ENCODE measurements around the gene LCNL1. TPM values are rescaled to one million over a fixed set of nuclear protein-coding genes. Genes with fewer than 3 reads are reported as not detected.

The LCNL1 gene
- total RNA-seq, 2 donors from 2014 or later, result 1.4 to 2.2 TPM

GRCh38 chr9:137009217-137009616 lies 26.4 kb downstream of the LCNL1 start:
- Mint-ChIP-seq H3K9me3 (peaks cover 19% of the 10 kb centered on the region), H3K27me3 (ENCODE audit: insufficient read depth) (peaks cover 3% of the 10 kb centered on the region), H3K4me1 (no peaks in the 10 kb centered on the region), H3K27ac (no peak overlapping the region), H3K4me3 (no peak overlapping the region), H3K36me3 (ENCODE audit: low read depth) (no peaks in the 10 kb centered on the region)
- Histone ChIP-seq H3K36me3 (ENCODE audit: control insufficient read depth, insufficient read depth, low read length) (no peaks in the 10 kb centered on the region), H3K27me3 (ENCODE audit: control insufficient read depth, insufficient read depth, low read length, poor library complexity, severe bottlenecking) (no peaks in the 10 kb centered on the region), H3K4me1 (ENCODE audit: control insufficient read depth, insufficient read depth, low read length) (no peaks in the 10 kb centered on the region), H3K27ac (ENCODE audit: low read depth, low read length) (no peak overlapping the region), H3K4me3 (ENCODE audit: low read length) (no peak overlapping the region), H3K9ac (ENCODE audit: extremely low read depth, low read length, poor library complexity, severe bottlenecking) (no peak overlapping the region), H3K9me3 (ENCODE audit: control insufficient read depth, low read length) (no peaks in the 10 kb centered on the region)
- DNase-seq, result no peak
- WGBS, 2 experiments (ENCODE audit: insufficient coverage in 1 of 2, insufficient read length in 1 of 2), result 92 to 93% methylated on average over 2 to 18 of the region's 18 CpGs
- TF ChIP-seq CTCF (conservative IDR thresholded peaks at IDR 0.05), result no peak

DNA sequence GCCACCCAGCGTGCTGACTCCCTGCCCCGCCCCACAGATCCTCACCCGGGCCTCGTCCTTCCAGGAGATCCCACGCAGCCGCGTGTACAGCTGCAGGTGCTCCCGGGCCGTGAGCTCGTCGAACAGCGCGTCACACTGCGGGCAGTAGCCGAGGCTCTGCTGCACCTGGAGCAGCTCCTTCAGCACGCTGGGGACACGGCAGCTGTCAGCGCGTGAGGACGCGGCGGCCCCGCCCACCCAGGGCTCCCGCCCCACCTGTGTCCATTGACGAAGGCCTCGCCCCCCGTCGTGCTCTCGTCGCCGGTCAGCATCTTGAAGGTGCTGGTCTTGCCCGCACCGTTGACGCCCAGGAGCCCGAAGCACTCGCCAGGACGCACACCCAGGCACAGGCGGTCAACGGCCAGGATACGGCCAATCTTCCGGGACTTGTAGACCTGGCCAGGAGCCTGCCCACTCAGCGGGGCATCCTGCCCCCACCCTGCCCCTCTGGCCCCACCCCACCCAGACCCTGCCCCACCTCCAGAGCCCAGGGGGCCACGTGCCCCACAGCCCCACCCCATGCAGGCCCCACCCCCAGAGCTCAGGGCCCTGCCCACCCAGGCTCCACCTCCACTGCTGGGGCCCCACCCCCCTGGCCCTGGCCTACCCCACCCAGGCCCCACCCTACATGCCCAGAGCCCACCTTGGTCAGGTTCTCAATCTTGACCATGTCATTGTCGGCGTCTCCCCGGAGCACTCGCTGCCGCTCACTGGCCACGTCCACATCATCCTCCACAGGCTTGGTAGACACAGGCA lies 27.3 kb downstream of the LCNL1 start:
- H3K27me3 Mint-ChIP-seq (ENCODE audit: insufficient read depth), result no peaks in the 10 kb centered on the region
- no peaks in the 10 kb centered on the region for H3K9me3 ChIP-seq (ENCODE audit: control insufficient read depth, low read length)
- no peak for DNase-seq
- no peak overlapping the region for H3K27ac Mint-ChIP-seq
- no peak for TF ChIP-seq CTCF (conservative IDR thresholded peaks at IDR 0.05)
- H3K27ac ChIP-seq (ENCODE audit: low read depth, low read length), result no peak overlapping the region
- peaks cover 10% of the 10 kb centered on the region for H3K9me3 Mint-ChIP-seq
- no peak overlapping the region for H3K9ac ChIP-seq (ENCODE audit: extremely low read depth, low read length, poor library complexity, severe bottlenecking)
- H3K4me3 Mint-ChIP-seq, result no peak overlapping the region
- no peaks in the 10 kb centered on the region for H3K27me3 ChIP-seq (ENCODE audit: control insufficient read depth, insufficient read depth, low read length, poor library complexity, severe bottlenecking)
- 95 to 96% methylated on average over 25 to 49 of the region's 49 CpGs for WGBS, 2 experiments (ENCODE audit: insufficient coverage in 1 of 2, insufficient read length in 1 of 2)
- H3K4me1 ChIP-seq (ENCODE audit: control insufficient read depth, insufficient read depth, low read length), result no peaks in the 10 kb centered on the region
- H3K36me3 Mint-ChIP-seq (ENCODE audit: low read depth), result no peaks in the 10 kb centered on the region
- H3K36me3 ChIP-seq (ENCODE audit: control insufficient read depth, insufficient read depth, low read length), result no peaks in the 10 kb centered on the region
- H3K4me1 Mint-ChIP-seq, result no peaks in the 10 kb centered on the region
- H3K4me3 ChIP-seq (ENCODE audit: low read length), result no peak overlapping the region

DNA sequence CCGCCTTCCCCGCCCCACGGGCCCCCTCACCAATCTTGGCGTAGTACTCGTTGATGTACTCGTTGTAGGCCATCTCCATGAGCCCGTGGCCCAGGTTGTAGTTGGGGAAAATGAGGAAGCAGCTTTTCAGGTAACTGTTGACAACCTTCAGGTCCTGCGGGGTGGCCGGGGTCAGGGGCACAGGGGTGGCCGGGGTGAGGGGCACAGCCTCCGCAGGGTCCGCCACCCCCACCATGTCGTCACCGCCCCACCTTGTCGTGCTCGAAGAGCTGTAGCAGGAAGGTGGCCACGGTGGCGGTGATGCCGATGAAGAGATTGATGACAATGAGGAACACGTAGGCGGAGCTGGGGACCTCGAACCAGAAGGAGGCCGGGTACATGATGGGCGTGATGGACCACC lies 28.4 kb downstream of the LCNL1 start:
- Histone ChIP-seq H3K36me3 (ENCODE audit: control insufficient read depth, insufficient read depth, low read length) (no peaks in the 10 kb centered on the region), H3K4me3 (ENCODE audit: low read length) (no peak overlapping the region), H3K27me3 (ENCODE audit: control insufficient read depth, insufficient read depth, low read length, poor library complexity, severe bottlenecking) (no peaks in the 10 kb centered on the region), H3K4me1 (ENCODE audit: control insufficient read depth, insufficient read depth, low read length) (no peaks in the 10 kb centered on the region), H3K27ac (ENCODE audit: low read depth, low read length) (no peak overlapping the region), H3K9ac (ENCODE audit: extremely low read depth, low read length, poor library complexity, severe bottlenecking) (no peak overlapping the region), H3K9me3 (ENCODE audit: control insufficient read depth, low read length) (no peaks in the 10 kb centered on the region)
- peaks cover 2% of the 10 kb centered on the region for H3K9me3 Mint-ChIP-seq
- H3K4me1 Mint-ChIP-seq, result no peaks in the 10 kb centered on the region
- no peak for TF ChIP-seq CTCF (conservative IDR thresholded peaks at IDR 0.05)
- no peak overlapping the region for H3K4me3 Mint-ChIP-seq
- DNase-seq, result no peak
- H3K36me3 Mint-ChIP-seq (ENCODE audit: low read depth), result peaks cover 1% of the 10 kb centered on the region
- H3K27me3 Mint-ChIP-seq (ENCODE audit: insufficient read depth), result no peaks in the 10 kb centered on the region
- 94 to 98% methylated on average over 20 to 24 of the region's 24 CpGs for WGBS, 2 experiments (ENCODE audit: insufficient coverage in 1 of 2, insufficient read length in 1 of 2)
- H3K27ac Mint-ChIP-seq, result no peak overlapping the region
